Natural killer cell (primary cell): ENCODE data around the gene LRRC42. TPM values are rescaled to one million over a fixed set of nuclear protein-coding genes. Genes with fewer than 3 reads are reported as not detected.

Experiments used
- ATAC-seq, 3 donors: fragments of 150-1000 bp in 2 of 3; fragments of 200-7000 bp in 1 of 3; cut with Tn5 transposase; 1 replicate in 1 of 3; 2 replicates in 2 of 3; pipeline ENCODE4 v1.10.0; 2021; ENCODE audit warnings: mild to moderate bottlenecking in 2 of 3, moderate library complexity in 2 of 3
- DNase-seq, 2 donors: peaks; one replicate each; pipeline versions ENCODE4 v3.0.0 to v3.0.0-alpha.2; 2013 to 2021; ENCODE audit warnings: mixed read lengths in 1 of 2
- H3K27ac ChIP-seq: one replicate; pipeline ENCODE4 v1.5.1; 2013; ENCODE audit warnings: mild to moderate bottlenecking, low read length
- H3K27me3 ChIP-seq: one replicate; pipeline ENCODE4 v1.6.1; 2013; ENCODE audit warnings: low read length; ENCODE audit not compliant: control insufficient read depth, insufficient read depth
- H3K36me3 ChIP-seq: one replicate; pipeline ENCODE4 v1.6.1; 2013; ENCODE audit warnings: low read length; ENCODE audit not compliant: control insufficient read depth, insufficient read depth
- H3K4me1 ChIP-seq: one replicate; pipeline ENCODE4 v1.6.1; 2013; ENCODE audit warnings: low read length; ENCODE audit not compliant: control insufficient read depth, insufficient read depth
- H3K4me3 ChIP-seq: one replicate; pipeline ENCODE4 v1.5.1; 2013; ENCODE audit warnings: low read length
- H3K9me3 ChIP-seq: one replicate; pipeline ENCODE4 v1.6.1; 2013; ENCODE audit warnings: low read length; ENCODE audit not compliant: control insufficient read depth, insufficient read depth
- H3K27ac Mint-ChIP-seq, 2 donors: one replicate each; pipeline ENCODE4 v1.8.0; 2022; ENCODE audit warnings: mild to moderate bottlenecking in 2 of 2, mixed read lengths in 2 of 2, moderate library complexity in 1 of 2
- H3K27me3 Mint-ChIP-seq, 2 donors: one replicate each; pipeline ENCODE4 v1.8.0; 2022; ENCODE audit warnings: low read depth in 2 of 2, mixed read lengths in 2 of 2
- H3K36me3 Mint-ChIP-seq: one replicate; pipeline ENCODE4 v1.8.0; 2022; ENCODE audit warnings: mixed read lengths
- H3K4me1 Mint-ChIP-seq, 2 donors: one replicate each; pipeline ENCODE4 v1.8.0; 2022; ENCODE audit warnings: mixed read lengths in 2 of 2
- H3K4me3 Mint-ChIP-seq: one replicate; pipeline ENCODE4 v1.8.0; 2022; ENCODE audit warnings: mild to moderate bottlenecking, moderate library complexity, mixed read lengths
- H3K9me3 Mint-ChIP-seq, 2 donors: one replicate each; pipeline ENCODE4 v1.8.0; 2022; ENCODE audit warnings: mixed read lengths in 2 of 2
- WGBS: methylation state at CpG from one replicate; pipeline ENCODE4 v1.1.7; 2013; ENCODE audit warnings: missing lambda C conversion rate; ENCODE audit not compliant: insufficient coverage; 5-methylcytosine and 5-hydroxymethylcytosine counted together
- intact Hi-C: fragments of 100-400 bp; cut with micrococcal nuclease; formaldehyde crosslinking; loops from one replicate; pipeline ENCODE4 v1.14.2; 2022
- total RNA-seq, 4 donors: library from RNA; stranded (reverse); fragments of 120-200 nt in 1 of 4; gene quantifications; one replicate each; pipeline versions ENCODE4 v1.2.3 to v1.2.4, GENCODE V29; 2013 to 2022
- TF ChIP-seq, protein P1 (sequence below): fragments of 200-600 bp; IDR thresholded peaks from one replicate; pipeline ENCODE4 v1.8.0; 2022; ENCODE audit warnings: antibody characterized with exemption

LRRC42 gene
- total RNA-seq, 3 donors from 2014 or later (not counting 1 experiment from before 2014, with no cell fraction given), result 8.9 to 11.1 (median 10.0) TPM

DNA sequence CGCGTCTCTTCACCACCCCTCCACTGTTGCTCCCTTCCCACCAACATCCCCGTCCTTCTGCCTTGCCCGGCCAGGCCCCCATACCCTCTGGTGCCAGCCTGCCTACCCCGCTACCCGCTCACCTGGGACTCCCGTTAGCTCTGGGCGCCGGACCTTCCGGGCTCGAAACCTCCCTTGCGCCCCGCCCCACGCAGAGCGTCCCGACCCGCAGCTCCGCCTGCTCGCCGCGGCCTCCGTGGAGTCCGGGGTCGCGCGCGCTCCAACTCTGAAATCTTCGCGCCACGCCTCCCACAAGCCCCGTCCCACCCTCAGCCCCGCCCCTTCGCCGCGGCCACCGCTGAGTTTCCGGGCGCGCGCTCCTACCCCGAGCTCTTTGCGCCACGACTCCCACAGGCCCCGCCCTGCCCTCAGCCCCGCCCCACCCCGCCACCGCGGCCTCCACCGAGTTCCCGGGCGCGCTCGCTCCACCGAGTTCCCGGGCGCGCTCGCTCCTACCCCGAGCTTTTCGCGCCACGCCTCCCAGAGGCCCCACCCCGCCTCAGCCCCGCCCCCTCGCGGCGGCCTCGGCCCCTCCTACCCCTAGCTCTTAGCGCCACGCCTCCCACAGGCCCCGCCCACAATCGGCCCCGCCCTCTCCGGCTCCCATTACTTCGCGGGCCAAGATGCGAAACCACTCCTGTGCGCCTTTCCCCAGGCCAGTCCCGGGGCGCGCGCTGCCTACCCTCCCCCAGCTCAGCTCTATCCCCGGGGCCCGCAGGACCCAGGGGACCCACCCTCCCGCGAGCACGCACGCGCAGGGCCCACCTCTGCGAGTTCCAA is 508 bp upstream of the LRRC42 start, which contains the start of gene IFT25:
Gene IFT25 (minus strand): TSS at position 267 of the 819 bp plus-strand sequence. CDS start 5,617 bp downstream, outside the sequence.
- H3K27ac Mint-ChIP-seq, result peak within 1 kb of the TSS; percentile 89 to 97
- DNase-seq (peak; percentile 98 to 100), ATAC-seq (peak; percentile 81 to 94 (median 81))
- Histone ChIP-seq H3K4me1 (peaks cover 24% of the 10 kb centered on the region), H3K4me3 (peak within 1 kb of the TSS; percentile 97), H3K27me3 (no peaks in the 10 kb centered on the region), H3K36me3 (no peaks in the 10 kb centered on the region), H3K9me3 (no peaks in the 10 kb centered on the region), H3K27ac (peak within 1 kb of the TSS; percentile 88)
- H3K4me3 Mint-ChIP-seq, result peak within 1 kb of the TSS; percentile 96
- under 1% methylated on average over 89 of the region's 90 CpGs for WGBS
- no peaks in the 10 kb centered on the region for H3K36me3 Mint-ChIP-seq
- H3K9me3 Mint-ChIP-seq, result no peaks in the 10 kb centered on the region
- intact Hi-C loops, result loop anchor here (1.0 kb wide), 3 partner anchors 56 to 108 kb away; partner anchors contain the start of genes NDC1, TCEANC2, TMEM59 and YIPF1
- peaks cover 44 to 53% of the 10 kb centered on the region in 2 donors for H3K4me1 Mint-ChIP-seq
- no peaks in the 10 kb centered on the region for H3K27me3 Mint-ChIP-seq
- TF ChIP-seq, protein P1, sequence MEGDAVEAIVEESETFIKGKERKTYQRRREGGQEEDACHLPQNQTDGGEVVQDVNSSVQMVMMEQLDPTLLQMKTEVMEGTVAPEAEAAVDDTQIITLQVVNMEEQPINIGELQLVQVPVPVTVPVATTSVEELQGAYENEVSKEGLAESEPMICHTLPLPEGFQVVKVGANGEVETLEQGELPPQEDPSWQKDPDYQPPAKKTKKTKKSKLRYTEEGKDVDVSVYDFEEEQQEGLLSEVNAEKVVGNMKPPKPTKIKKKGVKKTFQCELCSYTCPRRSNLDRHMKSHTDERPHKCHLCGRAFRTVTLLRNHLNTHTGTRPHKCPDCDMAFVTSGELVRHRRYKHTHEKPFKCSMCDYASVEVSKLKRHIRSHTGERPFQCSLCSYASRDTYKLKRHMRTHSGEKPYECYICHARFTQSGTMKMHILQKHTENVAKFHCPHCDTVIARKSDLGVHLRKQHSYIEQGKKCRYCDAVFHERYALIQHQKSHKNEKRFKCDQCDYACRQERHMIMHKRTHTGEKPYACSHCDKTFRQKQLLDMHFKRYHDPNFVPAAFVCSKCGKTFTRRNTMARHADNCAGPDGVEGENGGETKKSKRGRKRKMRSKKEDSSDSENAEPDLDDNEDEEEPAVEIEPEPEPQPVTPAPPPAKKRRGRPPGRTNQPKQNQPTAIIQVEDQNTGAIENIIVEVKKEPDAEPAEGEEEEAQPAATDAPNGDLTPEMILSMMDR, result no peak

DNA sequence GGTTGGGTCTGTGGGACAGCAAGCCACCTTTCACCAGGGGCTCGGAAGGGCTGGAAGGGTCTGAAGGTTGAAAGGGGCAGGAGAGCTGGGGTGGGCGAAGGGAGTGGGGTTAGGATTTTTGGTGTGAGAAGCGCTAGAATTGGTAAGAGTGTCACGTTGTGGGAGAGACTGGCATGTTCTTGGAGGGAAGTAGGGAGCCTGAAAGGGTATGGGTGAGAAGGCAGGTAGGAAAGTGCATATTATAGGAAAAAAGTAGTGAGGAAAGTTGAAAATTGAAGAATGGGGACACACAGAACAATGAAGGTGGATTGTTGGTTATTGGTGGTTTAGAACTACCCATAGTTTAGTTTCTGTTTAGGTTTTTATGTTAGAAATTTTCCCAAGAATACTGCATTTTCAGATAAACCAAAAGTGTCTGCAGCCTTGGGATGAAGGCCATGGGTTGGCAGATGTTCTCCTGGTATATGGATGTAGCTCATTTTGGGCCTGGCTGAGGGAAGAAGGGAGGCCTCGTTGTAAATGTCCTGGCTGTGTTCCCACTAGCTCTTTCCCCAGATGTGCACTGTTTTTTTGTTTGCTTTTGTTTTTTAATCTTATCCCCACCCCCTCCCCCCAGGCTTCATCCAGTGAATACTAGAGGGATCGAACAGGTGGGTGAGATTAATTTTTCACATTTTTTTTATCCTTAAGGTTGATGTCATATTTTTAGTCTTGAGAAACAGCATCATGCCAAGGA is 1.2 kb downstream of the LRRC42 start:
- no peaks in the 10 kb centered on the region for H3K9me3 ChIP-seq
- peaks cover 43 to 52% of the 10 kb centered on the region in 2 donors for H3K4me1 Mint-ChIP-seq
- H3K36me3 Mint-ChIP-seq, result peaks cover 2% of the 10 kb centered on the region
- ATAC-seq (no peak), DNase-seq (no peak)
- H3K4me3 Mint-ChIP-seq, result peak overlapping the region; percentile 91
- WGBS, result 79% methylated on average over 4 of the region's 6 CpGs
- peak overlapping the region; percentile 83 to 97 for H3K27ac Mint-ChIP-seq
- H3K4me1 ChIP-seq, result peaks cover 24% of the 10 kb centered on the region
- intact Hi-C loops, result no loop called here
- H3K9me3 Mint-ChIP-seq, result no peaks in the 10 kb centered on the region
- no peak overlapping the region for H3K27ac ChIP-seq
- no peaks in the 10 kb centered on the region for H3K27me3 Mint-ChIP-seq
- TF ChIP-seq, protein P1, result no peak
- no peaks in the 10 kb centered on the region for H3K36me3 ChIP-seq
- no peaks in the 10 kb centered on the region for H3K27me3 ChIP-seq
- H3K4me3 ChIP-seq, result no peak overlapping the region

DNA sequence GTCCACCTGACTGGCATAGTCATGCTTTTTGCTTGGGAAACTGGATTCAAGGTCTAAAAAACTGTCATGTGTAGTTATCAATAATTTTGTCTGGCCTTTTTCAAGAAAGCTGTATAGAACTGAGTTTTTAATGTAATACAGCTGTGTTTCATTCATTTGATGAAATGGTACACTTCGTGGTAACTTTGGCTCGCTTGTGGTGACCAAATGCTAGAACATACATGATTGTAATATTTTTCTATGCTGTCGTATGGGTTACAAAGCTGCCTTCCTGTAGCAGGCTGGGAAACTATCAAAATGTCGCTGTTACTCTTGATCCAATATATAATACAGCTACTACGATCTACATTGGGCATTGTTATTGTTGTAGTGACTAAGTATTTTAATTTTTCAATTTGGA is 2.1 kb downstream of the LRRC42 start:
- H3K27me3 ChIP-seq, result no peaks in the 10 kb centered on the region
- no peak for ATAC-seq
- H3K36me3 Mint-ChIP-seq, result peaks cover 7% of the 10 kb centered on the region
- WGBS, result 93% methylated on average over 3 of the region's 5 CpGs
- H3K27me3 Mint-ChIP-seq, result no peaks in the 10 kb centered on the region
- H3K4me3 ChIP-seq, result no peak overlapping the region
- peak overlapping the region; percentile 31 for H3K4me3 Mint-ChIP-seq
- H3K36me3 ChIP-seq, result peaks cover 4% of the 10 kb centered on the region
- TF ChIP-seq, protein P1, result no peak
- intact Hi-C loops, result no loop called here
- no peaks in the 10 kb centered on the region for H3K9me3 ChIP-seq
- no peak overlapping the region for H3K27ac ChIP-seq
- no peak for DNase-seq
- peaks cover 34 to 43% of the 10 kb centered on the region in 2 donors for H3K4me1 Mint-ChIP-seq
- H3K4me1 ChIP-seq, result peaks cover 24% of the 10 kb centered on the region
- H3K9me3 Mint-ChIP-seq, result no peaks in the 10 kb centered on the region
- H3K27ac Mint-ChIP-seq, result peak overlapping the region in 1 of 2 donors; percentile 83
